ENCODE measurements around the gene NPLOC4. TPM values are rescaled to one million over a fixed set of nuclear protein-coding genes. Genes with fewer than 3 reads are reported as not detected.
A peak's percentile ranks its signal among the peaks of the same experiment; 100 is the strongest.

Gene NPLOC4
- total and polyA plus RNA-seq, 4 donors, result 23.5 to 67.4 (median 50.6) TPM

GRCh38 chr17:81556175-81556691 is 80.7 kb downstream of the NPLOC4 start:
- H3K4me1 ChIP-seq (ENCODE audit: control insufficient read depth in 4 of 4, insufficient read depth in 4 of 4, low read length in 3 of 4), result peaks cover 5 to 21% (median 17%) of the 10 kb centered on the region in 4 donors
- H3K4me3 ChIP-seq (ENCODE audit: low read depth in 1 of 3, low read length in 3 of 3), result no peak overlapping the region
- H3K9ac ChIP-seq (ENCODE audit: low read depth in 1 of 2, low read length in 2 of 2), result no peak overlapping the region
- no peaks in the 10 kb centered on the region for H3K9me3 ChIP-seq (ENCODE audit: control insufficient read depth in 4 of 4, low read length in 3 of 4)
- TF ChIP-seq ATF3 (IDR thresholded peaks at IDR 0.05) (no peak), ZBTB33 (IDR thresholded peaks at IDR 0.05) (no peak), RXRA (IDR thresholded peaks at IDR 0.05) (no peak), FOXA2 (IDR thresholded peaks at IDR 0.05) (no peak), GABPA (IDR thresholded peaks at IDR 0.05 in 1 of 2, conservative IDR thresholded peaks at IDR 0.05 in 1 of 2) (no peak), RAD21 (IDR thresholded peaks at IDR 0.05) (no peak)
- no peaks in the 10 kb centered on the region for H3K27me3 ChIP-seq (ENCODE audit: control insufficient read depth in 4 of 4, insufficient read depth in 4 of 4, low read length in 3 of 4)
- WGBS, result 89% methylated on average over 9 of the region's 9 CpGs
- no peak overlapping the region for H3K27ac ChIP-seq (ENCODE audit: low read depth in 1 of 2, low read length in 2 of 2)
- no peak for DNase-seq (ENCODE audit: low spot score)
- H3K36me3 ChIP-seq (ENCODE audit: control insufficient read depth in 4 of 4, insufficient read depth in 3 of 4, low read depth in 1 of 4, low read length in 3 of 4), result peaks cover 12 to 38% (median 16%) of the 10 kb centered on the region in 4 donors

- TF ChIP-seq MAX (IDR thresholded peaks at IDR 0.05), result no peak
- no peak for TF ChIP-seq CTCF (IDR thresholded peaks at IDR 0.05; ENCODE audit: low read depth, low read length, missing input control)
- TF ChIP-seq TAF1 (conservative IDR thresholded peaks at IDR 0.05), result no peak
- no peak for TF ChIP-seq NR2F2 (IDR thresholded peaks at IDR 0.05)
- TF ChIP-seq RXRA (IDR thresholded peaks at IDR 0.05), result no peak
- no peak for TF ChIP-seq HNF4A (conservative IDR thresholded peaks at IDR 0.05)
- TF ChIP-seq RAD21 (IDR thresholded peaks at IDR 0.05), result no peak
- TF ChIP-seq FOXA2 (IDR thresholded peaks at IDR 0.05), result no peak
- no peak for TF ChIP-seq SP1 (IDR thresholded peaks at IDR 0.05)
- TF ChIP-seq HNF4G (IDR thresholded peaks at IDR 0.05), result no peak
- TF ChIP-seq ZBTB33 (IDR thresholded peaks at IDR 0.05), result no peak
- no peak for TF ChIP-seq YY1 (IDR thresholded peaks at IDR 0.05)
- no peak for TF ChIP-seq EGR1 (IDR thresholded peaks at IDR 0.05; ENCODE audit: low read depth in 2 of 2)
- no peak for TF ChIP-seq FOXA1 (IDR thresholded peaks at IDR 0.05)
- no peak for TF ChIP-seq REST (IDR thresholded peaks at IDR 0.05)
- no peak for TF ChIP-seq GABPA (IDR thresholded peaks at IDR 0.05 in 1 of 2, conservative IDR thresholded peaks at IDR 0.05 in 1 of 2)
- no peak for DNase-seq (ENCODE audit: low spot score)
- peak overlapping the region in 1 of 3 donors; percentile 94 for H3K4me3 ChIP-seq (ENCODE audit: low read depth in 1 of 3, low read length in 3 of 3)
- peaks cover 2 to 29% (median 8%) of the 10 kb centered on the region in 4 donors for H3K36me3 ChIP-seq (ENCODE audit: control insufficient read depth in 4 of 4, insufficient read depth in 3 of 4, low read depth in 1 of 4, low read length in 3 of 4)
- WGBS, result 57% methylated on average over 24 of the region's 24 CpGs
- peak overlapping the region in 1 of 2 donors; percentile 17 for H3K9ac ChIP-seq (ENCODE audit: low read depth in 1 of 2, low read length in 2 of 2)
- no peaks in the 10 kb centered on the region for H3K27me3 ChIP-seq (ENCODE audit: control insufficient read depth in 4 of 4, insufficient read depth in 4 of 4, low read length in 3 of 4)
- H3K9me3 ChIP-seq (ENCODE audit: control insufficient read depth in 4 of 4, low read length in 3 of 4), result no peaks in the 10 kb centered on the region
- peaks cover 5 to 35% (median 31%) of the 10 kb centered on the region in 4 donors for H3K4me1 ChIP-seq (ENCODE audit: control insufficient read depth in 4 of 4, insufficient read depth in 4 of 4, low read length in 3 of 4)
- H3K27ac ChIP-seq (ENCODE audit: low read depth in 1 of 2, low read length in 2 of 2), result peak overlapping the region in 1 of 2 donors; percentile 33
Observed at GRCh38 chr17:81553616-81554181, 83.2 kb downstream of the NPLOC4 start.
